ENCODE results near the gene USP32.
"Not testable (repeated sequence)": the region's sequence is repeated elsewhere in the genome, so short reads cannot be mapped to it uniquely, and the experiment has no call there.

The USP32 gene

GRCh38 chr17:60323754-60324153 is 68.2 kb downstream of the USP32 start:
- H3K4me3 ChIP-seq (ENCODE audit: low read depth, low read length), result no peak overlapping the region
- no peak for TF ChIP-seq CTCF (IDR thresholded peaks at IDR 0.05; ENCODE audit: low read depth, low read length)
- in situ Hi-C loops (cut with HindIII; ENCODE audit: low sequenced_read_pairs), result no loop called here
- no peak for DNase-seq (ENCODE audit: low read depth, low spot score)

GRCh38 chr17:60322056-60322387 is 69.9 kb downstream of the USP32 start:
- in situ Hi-C loops (cut with HindIII; ENCODE audit: low sequenced_read_pairs), result no loop called here
- DNase-seq (ENCODE audit: low read depth, low spot score), result no peak
- H3K4me3 ChIP-seq (ENCODE audit: low read depth, low read length), result no peak overlapping the region
- no peak for TF ChIP-seq CTCF (IDR thresholded peaks at IDR 0.05; ENCODE audit: low read depth, low read length)

GRCh38 chr17:60321336-60322055 is 70.4 kb downstream of the USP32 start:
- no peak overlapping the region for H3K4me3 ChIP-seq (ENCODE audit: low read depth, low read length)
- TF ChIP-seq CTCF (IDR thresholded peaks at IDR 0.05; ENCODE audit: low read depth, low read length), result no peak
- in situ Hi-C loops (cut with HindIII; ENCODE audit: low sequenced_read_pairs), result no loop called here
- DNase-seq (ENCODE audit: low read depth, low spot score), result no peak

GRCh38 chr17:60318830-60319229 is 73.1 kb downstream of the USP32 start:
- no peak for TF ChIP-seq CTCF (IDR thresholded peaks at IDR 0.05; ENCODE audit: low read depth, low read length)
- no peak for DNase-seq (ENCODE audit: low read depth, low spot score)
- H3K4me3 ChIP-seq (ENCODE audit: low read depth, low read length), result no peak overlapping the region
- in situ Hi-C loops (cut with HindIII; ENCODE audit: low sequenced_read_pairs), result no loop called here

- TF ChIP-seq CTCF (IDR thresholded peaks at IDR 0.05; ENCODE audit: low read depth, low read length), result no peak
- DNase-seq (ENCODE audit: low read depth, low spot score), result no peak
- in situ Hi-C loops (cut with HindIII; ENCODE audit: low sequenced_read_pairs), result no loop called here
- no peak overlapping the region for H3K4me3 ChIP-seq (ENCODE audit: low read depth, low read length)
These were observed 73.6 kb downstream of the USP32 start for GRCh38 chr17:60318326-60318725.

- in situ Hi-C loops (cut with HindIII; ENCODE audit: low sequenced_read_pairs), result no loop called here
- TF ChIP-seq CTCF (IDR thresholded peaks at IDR 0.05; ENCODE audit: low read depth, low read length), result no peak
- no peak overlapping the region for H3K4me3 ChIP-seq (ENCODE audit: low read depth, low read length)
- no peak for DNase-seq (ENCODE audit: low read depth, low spot score)
These were observed 76.3 kb downstream of the USP32 start for GRCh38 chr17:60315650-60316049.

- DNase-seq (ENCODE audit: low read depth, low spot score); in situ Hi-C loops (cut with HindIII; ENCODE audit: low sequenced_read_pairs); H3K4me3 ChIP-seq (ENCODE audit: low read depth, low read length): not testable (repeated sequence)
These were observed 77.0 kb downstream of the USP32 start for GRCh38 chr17:60314900-60315299.

Data from astrocyte of the spinal cord (primary cell).